Panc1 (cell line): ENCODE results near the gene ATP10A.

ENCODE experiments used
- CTCF ChIP-seq: fragments of 450-650 bp; IDR thresholded peaks from 2 replicates; pipeline ENCODE4 v1.5.1; 2017; ENCODE audit warnings: mild to moderate bottlenecking
- POLR2AphosphoS5 ChIP-seq: IDR thresholded peaks from 2 replicates; pipeline ENCODE4 v1.6.1; 2012; ENCODE audit warnings: mild to moderate bottlenecking, low read depth, low read length, moderate library complexity
- REST ChIP-seq, 2 experiments: IDR thresholded peaks; 2 replicates each; pipeline ENCODE4 v1.6.1; 2011 to 2012; ENCODE audit warnings: low read depth in 2 of 2, control low read depth in 1 of 2, low read length in 1 of 2, mild to moderate bottlenecking in 1 of 2, moderate library complexity in 1 of 2; ENCODE audit not compliant: insufficient read depth in 1 of 2
- SIN3A ChIP-seq: IDR thresholded peaks from 2 replicates; pipeline ENCODE4 v1.6.1; 2012; ENCODE audit warnings: low read depth, mild to moderate bottlenecking, low read length, moderate library complexity, borderline replicate concordance; ENCODE audit not compliant: insufficient read depth
- TCF7L2 ChIP-seq: IDR thresholded peaks from 2 replicates; pipeline ENCODE4 v1.6.1; 2011; ENCODE audit warnings: mild to moderate bottlenecking, low read depth, low read length, inconsistent platforms

GRCh38 chr15:25800761-25801515 lies 62.2 kb downstream of the ATP10A start:
- no peak for TF ChIP-seq REST (IDR thresholded peaks at IDR 0.05; ENCODE audit: insufficient read depth in 1 of 2, low read depth in 2 of 2, low read length in 1 of 2)
- TF ChIP-seq CTCF, result no peak
- TF ChIP-seq SIN3A, result no peak
- TF ChIP-seq POLR2AphosphoS5, result no peak
- no peak for TF ChIP-seq TCF7L2
